Fibroblast of the aortic adventitia (primary cell): Measurements from ENCODE around the gene GAL3ST2. TPM values are rescaled to one million over a fixed set of nuclear protein-coding genes. Genes with fewer than 3 reads are reported as not detected.

ENCODE experiments used
- DNase-seq: peaks from one replicate; pipeline ENCODE4 v3.0.0-alpha.2; 2010; ENCODE audit warnings: low read depth
- H3K4me3 ChIP-seq: 2 replicates; pipeline ENCODE4 v1.5.1; 2011; ENCODE audit warnings: low read depth, mild to moderate bottlenecking, control low read depth, low read length, moderate library complexity
- total RNA-seq: library from RNA; depleted of rRNA; stranded (reverse); fragments of >200 nt; gene quantifications from 2 replicates; pipeline ENCODE4 v1.2.3, GENCODE V29; 2012; ENCODE audit warnings: low replicate concordance
- TF ChIP-seq, protein P1 (sequence below): IDR thresholded peaks from 2 replicates; pipeline ENCODE4 v1.5.1; 2011; ENCODE audit warnings: mild to moderate bottlenecking, low read length, control low read depth, inconsistent platforms; ENCODE audit not compliant: insufficient read depth

The GAL3ST2 gene
- total RNA-seq, 1 donor = not detected

DNA sequence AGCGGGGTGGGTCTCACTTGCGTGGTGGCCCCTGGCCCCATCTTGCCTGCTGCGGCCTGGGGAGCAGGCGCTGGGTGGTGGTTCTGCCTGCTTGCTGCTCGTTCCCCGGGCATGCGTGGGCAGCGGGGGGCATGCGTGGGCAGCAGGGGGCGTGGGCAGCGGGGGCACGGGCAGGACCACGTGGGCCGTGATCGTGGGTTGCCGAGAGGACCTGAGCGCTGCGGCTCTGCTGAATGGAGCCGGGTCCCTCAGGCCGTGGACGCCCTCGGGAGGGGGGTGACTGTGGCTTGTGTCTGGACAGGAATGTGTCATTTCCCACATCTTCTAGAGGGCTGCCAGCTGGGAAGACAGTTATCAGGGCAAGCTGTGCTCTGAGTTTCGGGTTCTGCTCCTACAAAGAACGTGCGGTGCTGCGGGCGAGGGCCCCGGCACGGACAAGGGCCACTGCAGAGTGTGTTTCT, 8.3 kb upstream of the GAL3ST2 start:
- no peak for DNase-seq
- H3K4me3 ChIP-seq = no peak overlapping the region
- TF ChIP-seq, protein P1, sequence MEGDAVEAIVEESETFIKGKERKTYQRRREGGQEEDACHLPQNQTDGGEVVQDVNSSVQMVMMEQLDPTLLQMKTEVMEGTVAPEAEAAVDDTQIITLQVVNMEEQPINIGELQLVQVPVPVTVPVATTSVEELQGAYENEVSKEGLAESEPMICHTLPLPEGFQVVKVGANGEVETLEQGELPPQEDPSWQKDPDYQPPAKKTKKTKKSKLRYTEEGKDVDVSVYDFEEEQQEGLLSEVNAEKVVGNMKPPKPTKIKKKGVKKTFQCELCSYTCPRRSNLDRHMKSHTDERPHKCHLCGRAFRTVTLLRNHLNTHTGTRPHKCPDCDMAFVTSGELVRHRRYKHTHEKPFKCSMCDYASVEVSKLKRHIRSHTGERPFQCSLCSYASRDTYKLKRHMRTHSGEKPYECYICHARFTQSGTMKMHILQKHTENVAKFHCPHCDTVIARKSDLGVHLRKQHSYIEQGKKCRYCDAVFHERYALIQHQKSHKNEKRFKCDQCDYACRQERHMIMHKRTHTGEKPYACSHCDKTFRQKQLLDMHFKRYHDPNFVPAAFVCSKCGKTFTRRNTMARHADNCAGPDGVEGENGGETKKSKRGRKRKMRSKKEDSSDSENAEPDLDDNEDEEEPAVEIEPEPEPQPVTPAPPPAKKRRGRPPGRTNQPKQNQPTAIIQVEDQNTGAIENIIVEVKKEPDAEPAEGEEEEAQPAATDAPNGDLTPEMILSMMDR = no peak

DNA sequence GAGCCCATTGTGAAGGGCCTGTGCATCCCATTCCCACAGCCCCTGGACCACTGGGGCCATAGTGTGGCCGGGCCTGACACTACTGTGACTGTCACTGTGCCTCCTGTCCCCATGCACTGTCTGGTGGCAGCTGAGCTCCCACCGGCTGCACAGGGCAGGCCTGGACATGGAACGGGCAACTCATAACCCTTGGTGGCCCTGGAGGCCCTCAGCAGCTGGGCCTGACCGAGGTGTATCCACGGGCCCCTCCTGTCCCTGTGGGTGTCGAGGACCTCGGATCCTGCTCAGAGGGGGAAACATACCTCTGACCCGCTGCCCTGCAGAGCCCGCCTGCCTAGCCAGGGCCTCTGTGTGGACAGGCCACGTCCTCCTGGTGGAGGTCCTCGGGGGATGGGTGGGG, 7.8 kb upstream of the GAL3ST2 start:
- no peak overlapping the region for H3K4me3 ChIP-seq
- TF ChIP-seq, protein P1 = no peak
- no peak for DNase-seq

DNA sequence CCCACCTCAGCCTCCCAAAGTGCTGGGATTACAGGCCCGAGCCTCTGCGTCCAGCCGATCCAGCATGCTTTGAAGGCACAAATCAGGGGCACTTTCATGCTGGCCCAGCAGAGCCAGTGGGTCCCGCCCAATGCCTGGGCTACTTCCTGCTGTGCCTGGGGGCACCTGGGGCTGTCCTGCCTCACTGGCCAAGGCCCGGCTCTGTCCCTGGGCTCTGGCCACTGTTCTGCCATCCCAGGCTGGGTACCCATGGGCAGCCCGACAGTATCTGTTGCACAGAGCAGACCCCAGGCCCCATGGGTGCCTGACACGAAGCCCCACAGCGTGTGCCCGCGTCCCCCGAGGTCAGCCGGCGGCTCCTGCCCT, 6.8 kb upstream of the GAL3ST2 start:
- TF ChIP-seq, protein P1 = no peak
- no peak overlapping the region for H3K4me3 ChIP-seq
- DNase-seq = no peak

DNA sequence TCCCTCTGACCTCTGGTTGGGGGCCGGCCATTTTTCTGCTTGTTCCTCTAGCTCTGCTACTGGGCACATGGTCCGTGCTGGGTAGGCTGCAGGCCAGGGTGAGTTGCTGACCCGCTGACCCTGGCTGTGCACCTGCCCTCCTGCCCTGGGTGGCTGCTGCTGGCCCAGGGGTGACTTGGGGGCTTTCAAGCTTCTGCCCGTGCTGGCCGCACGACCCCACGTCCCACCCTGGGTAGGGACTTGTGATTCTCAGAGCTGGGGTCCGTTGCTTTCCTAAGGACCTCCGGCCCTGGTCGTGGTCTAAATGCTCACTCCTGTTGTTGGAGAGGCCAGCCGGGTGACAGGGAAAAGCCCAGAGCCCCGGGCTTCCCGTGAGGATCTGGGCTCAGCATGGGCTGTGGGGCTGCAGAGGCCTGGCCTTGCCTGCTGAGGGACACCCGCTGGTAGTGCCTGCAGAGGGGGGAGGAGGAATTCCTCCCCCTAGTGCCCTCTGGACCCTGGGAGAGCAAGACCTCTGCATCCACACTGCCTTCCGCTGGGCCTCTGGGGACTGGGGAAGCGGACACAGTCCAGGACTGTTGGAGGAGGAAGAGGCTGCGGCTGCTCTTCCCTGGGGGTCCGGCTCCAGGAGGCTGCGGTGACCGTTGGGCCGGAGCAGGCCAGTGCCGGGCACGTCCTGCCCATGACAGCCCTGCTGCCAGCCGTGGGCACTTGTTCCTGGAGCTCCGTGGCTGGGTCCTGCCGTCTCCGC, 6.3 kb upstream of the GAL3ST2 start:
- TF ChIP-seq, protein P1 = no peak
- no peak for DNase-seq
- no peak overlapping the region for H3K4me3 ChIP-seq

DNA sequence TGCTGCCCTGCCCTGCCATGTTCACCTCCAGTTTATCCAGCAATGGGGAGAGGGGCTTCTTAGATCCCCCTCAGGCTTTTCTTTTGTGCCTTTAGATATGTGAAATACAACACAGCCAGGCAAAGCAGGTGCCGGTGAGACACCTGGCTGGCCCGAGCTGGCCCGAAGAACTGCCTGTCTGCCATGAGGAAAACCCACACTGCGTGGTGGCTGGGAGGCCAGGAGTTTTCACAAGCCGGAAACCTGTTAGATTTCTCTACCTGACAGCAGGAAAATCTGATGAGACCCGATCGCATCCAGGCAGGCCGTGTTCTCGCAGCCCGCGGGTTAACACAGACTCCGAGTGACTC, 5.7 kb upstream of the GAL3ST2 start:
- DNase-seq = no peak
- H3K4me3 ChIP-seq = no peak overlapping the region
- TF ChIP-seq, protein P1 = no peak

DNA sequence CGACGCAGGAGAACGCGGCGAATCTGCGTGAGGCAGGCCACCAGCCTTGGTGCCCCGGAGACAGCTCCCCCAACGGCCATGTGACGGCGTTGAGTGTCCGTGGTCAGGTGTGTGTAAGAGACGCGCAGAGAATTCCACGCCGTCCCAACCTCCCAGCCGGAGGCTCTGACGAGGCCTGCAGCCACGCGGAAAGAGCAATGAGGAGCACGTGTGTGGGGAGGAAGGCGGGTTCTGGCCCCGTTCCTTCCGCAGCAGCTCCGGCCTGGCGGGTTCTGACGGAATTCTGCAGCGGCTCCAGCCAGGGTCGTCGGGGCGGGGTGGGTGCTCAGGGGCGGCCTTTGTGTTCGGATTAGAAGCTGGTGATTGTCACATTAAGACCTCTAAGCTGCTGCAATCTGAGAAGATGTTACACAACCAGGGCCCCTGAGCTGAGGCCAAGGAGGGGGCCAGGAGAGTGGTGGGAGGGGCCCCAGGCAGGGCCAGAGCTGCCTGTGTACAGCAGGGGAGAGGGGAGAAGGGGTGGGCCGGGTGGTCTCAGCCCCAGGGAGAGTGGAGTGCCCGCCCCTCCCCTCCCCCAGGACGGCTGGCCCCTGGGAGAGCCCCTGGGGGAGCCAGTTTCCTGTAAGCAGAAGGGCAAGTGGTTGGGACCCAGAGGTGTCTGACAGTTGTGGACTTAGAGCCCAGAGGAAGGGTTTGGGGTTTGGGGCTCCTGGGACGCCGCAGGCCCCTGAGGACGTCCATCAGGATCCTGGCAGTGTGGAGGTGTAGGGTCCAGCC, 5.1 kb upstream of the GAL3ST2 start:
- TF ChIP-seq, protein P1 = no peak
- peak; percentile 31 for DNase-seq
- no peak overlapping the region for H3K4me3 ChIP-seq
